ENCODE results near the gene POU2F2. TPM values are rescaled to one million over a fixed set of nuclear protein-coding genes. Genes with fewer than 3 reads are reported as not detected.

POU2F2 gene
- total RNA-seq, 3 donors from 2014 or later, result 83.9 to 123 (median 85.7) TPM

- H3K9me3 Mint-ChIP-seq, result no peaks in the 10 kb centered on the region
- DNase-seq (no peak), ATAC-seq (no peak)
- H3K4me3 Mint-ChIP-seq, result no peak overlapping the region
- H3K4me1 Mint-ChIP-seq (ENCODE audit: low read depth), result no peaks in the 10 kb centered on the region
- no peaks in the 10 kb centered on the region for H3K27me3 Mint-ChIP-seq (ENCODE audit: low read depth)
- no peaks in the 10 kb centered on the region for H3K36me3 Mint-ChIP-seq (ENCODE audit: insufficient read depth)
Measured at GRCh38 chr19:42166316-42166715, 34.1 kb upstream of the POU2F2 start.

GRCh38 chr19:42165146-42165545, 32.9 kb upstream of the POU2F2 start:
- H3K4me3 Mint-ChIP-seq, result no peak overlapping the region

GRCh38 chr19:42161616-42162263, 29.5 kb upstream of the POU2F2 start:
- Mint-ChIP-seq H3K4me1 (ENCODE audit: low read depth) (peaks cover 4% of the 10 kb centered on the region), H3K9me3 (no peaks in the 10 kb centered on the region), H3K36me3 (ENCODE audit: insufficient read depth) (no peaks in the 10 kb centered on the region), H3K4me3 (no peak overlapping the region), H3K27me3 (ENCODE audit: low read depth) (no peaks in the 10 kb centered on the region)
- DNase-seq (no peak), ATAC-seq (no peak)

More at GRCh38 chr19:42165146-42165545, 32.9 kb upstream of the POU2F2 start:
- no peaks in the 10 kb centered on the region for H3K4me1 Mint-ChIP-seq (ENCODE audit: low read depth)
- H3K27me3 Mint-ChIP-seq (ENCODE audit: low read depth), result no peaks in the 10 kb centered on the region
- no peaks in the 10 kb centered on the region for H3K9me3 Mint-ChIP-seq
- DNase-seq, result no peak
- ATAC-seq, result no peak
- H3K36me3 Mint-ChIP-seq (ENCODE audit: insufficient read depth), result no peaks in the 10 kb centered on the region

- Mint-ChIP-seq H3K4me1 (ENCODE audit: low read depth) (peaks cover 11% of the 10 kb centered on the region), H3K4me3 (no peak overlapping the region), H3K27me3 (ENCODE audit: low read depth) (no peaks in the 10 kb centered on the region), H3K9me3 (no peaks in the 10 kb centered on the region), H3K36me3 (ENCODE audit: insufficient read depth) (no peaks in the 10 kb centered on the region)
- DNase-seq, result no peak
- ATAC-seq, result no peak
Measured at GRCh38 chr19:42159942-42160341, 27.7 kb upstream of the POU2F2 start.

GRCh38 chr19:42158926-42159325, 26.7 kb upstream of the POU2F2 start:
- Mint-ChIP-seq H3K4me3 (no peak overlapping the region), H3K36me3 (ENCODE audit: insufficient read depth) (no peaks in the 10 kb centered on the region)
- ATAC-seq, result no peak

GRCh38 chr19:42156571-42156970, 24.3 kb upstream of the POU2F2 start:
- DNase-seq, result no peak

More at GRCh38 chr19:42158926-42159325, 26.7 kb upstream of the POU2F2 start:
- DNase-seq, result no peak
- H3K4me1 Mint-ChIP-seq (ENCODE audit: low read depth), result peaks cover 20% of the 10 kb centered on the region
- no peaks in the 10 kb centered on the region for H3K27me3 Mint-ChIP-seq (ENCODE audit: low read depth)
- no peaks in the 10 kb centered on the region for H3K9me3 Mint-ChIP-seq

GRCh38 chr19:42155796-42156195, 23.6 kb upstream of the POU2F2 start:
- Mint-ChIP-seq H3K36me3 (ENCODE audit: insufficient read depth) (no peaks in the 10 kb centered on the region), H3K4me1 (ENCODE audit: low read depth) (peaks cover 22% of the 10 kb centered on the region), H3K9me3 (no peaks in the 10 kb centered on the region), H3K27me3 (ENCODE audit: low read depth) (peaks cover 2% of the 10 kb centered on the region), H3K4me3 (no peak overlapping the region)
- no peak for ATAC-seq
- no peak for DNase-seq

More at GRCh38 chr19:42156571-42156970, 24.3 kb upstream of the POU2F2 start:
- Mint-ChIP-seq H3K36me3 (ENCODE audit: insufficient read depth) (no peaks in the 10 kb centered on the region), H3K4me3 (no peak overlapping the region), H3K27me3 (ENCODE audit: low read depth) (peaks cover 2% of the 10 kb centered on the region), H3K9me3 (no peaks in the 10 kb centered on the region), H3K4me1 (ENCODE audit: low read depth) (peaks cover 22% of the 10 kb centered on the region)
- no peak for ATAC-seq

- Mint-ChIP-seq H3K36me3 (ENCODE audit: insufficient read depth) (no peaks in the 10 kb centered on the region), H3K4me3 (no peak overlapping the region), H3K4me1 (ENCODE audit: low read depth) (peaks cover 20% of the 10 kb centered on the region), H3K9me3 (no peaks in the 10 kb centered on the region), H3K27me3 (ENCODE audit: low read depth) (peaks cover 2% of the 10 kb centered on the region)
- DNase-seq (no peak), ATAC-seq (peak; percentile 32 to 58)
Measured at GRCh38 chr19:42154471-42155323, 22.5 kb upstream of the POU2F2 start.

- Mint-ChIP-seq H3K27me3 (ENCODE audit: low read depth) (peaks cover 2% of the 10 kb centered on the region), H3K4me3 (peak overlapping the region; percentile 9), H3K9me3 (no peaks in the 10 kb centered on the region), H3K4me1 (ENCODE audit: low read depth) (peaks cover 25% of the 10 kb centered on the region), H3K36me3 (ENCODE audit: insufficient read depth) (no peaks in the 10 kb centered on the region)
- DNase-seq (no peak), ATAC-seq (no peak)
Measured at GRCh38 chr19:42153672-42154433, 21.6 kb upstream of the POU2F2 start.

- ATAC-seq (no peak), DNase-seq (no peak)
- H3K36me3 Mint-ChIP-seq (ENCODE audit: insufficient read depth), result no peaks in the 10 kb centered on the region
- H3K9me3 Mint-ChIP-seq, result no peaks in the 10 kb centered on the region
- peaks cover 32% of the 10 kb centered on the region for H3K4me1 Mint-ChIP-seq (ENCODE audit: low read depth)
- peak overlapping the region; percentile 9 for H3K4me3 Mint-ChIP-seq
- peaks cover 2% of the 10 kb centered on the region for H3K27me3 Mint-ChIP-seq (ENCODE audit: low read depth)
Measured at GRCh38 chr19:42152910-42153671, 20.8 kb upstream of the POU2F2 start.

- ATAC-seq, result no peak
- Mint-ChIP-seq H3K4me1 (ENCODE audit: low read depth) (peaks cover 40% of the 10 kb centered on the region), H3K4me3 (no peak overlapping the region), H3K27me3 (ENCODE audit: low read depth) (peaks cover 2% of the 10 kb centered on the region), H3K9me3 (no peaks in the 10 kb centered on the region), H3K36me3 (ENCODE audit: insufficient read depth) (no peaks in the 10 kb centered on the region)
- no peak for DNase-seq
Measured at GRCh38 chr19:42151782-42152684, 19.8 kb upstream of the POU2F2 start.

- Mint-ChIP-seq H3K36me3 (ENCODE audit: insufficient read depth) (no peaks in the 10 kb centered on the region), H3K4me3 (no peak overlapping the region), H3K27me3 (ENCODE audit: low read depth) (peaks cover 2% of the 10 kb centered on the region), H3K9me3 (no peaks in the 10 kb centered on the region), H3K4me1 (ENCODE audit: low read depth) (peaks cover 41% of the 10 kb centered on the region)
- no peak for ATAC-seq
- DNase-seq, result no peak
Measured at GRCh38 chr19:42150911-42151361, 18.7 kb upstream of the POU2F2 start.

GRCh38 chr19:42150364-42150763, 18.1 kb upstream of the POU2F2 start:
- ATAC-seq (no peak), DNase-seq (no peak)
- H3K4me1 Mint-ChIP-seq (ENCODE audit: low read depth), result peaks cover 38% of the 10 kb centered on the region
- H3K4me3 Mint-ChIP-seq, result no peak overlapping the region
- peaks cover under 1% of the 10 kb centered on the region for H3K36me3 Mint-ChIP-seq (ENCODE audit: insufficient read depth)
- H3K27me3 Mint-ChIP-seq (ENCODE audit: low read depth), result peaks cover 2% of the 10 kb centered on the region
- H3K9me3 Mint-ChIP-seq, result no peaks in the 10 kb centered on the region

All from activated T-cell treated with anti-CD3 and anti-CD28 coated beads, Interleukin-2, amount 50 U/mL, for 4 hours (primary cell).